Aorta (tissue), 5 donors: Measurements from ENCODE around the gene KRT73. TPM values are rescaled to one million over a fixed set of nuclear protein-coding genes. Genes with fewer than 3 reads are reported as not detected.

Experiments used
- ATAC-seq: fragments of 200-7000 bp; cut with Tn5 transposase; one replicate; pipeline ENCODE4 v1.9.1; 2022; ENCODE audit warnings: moderate library complexity; ENCODE audit not compliant: low FRiP score
- DNase-seq, 2 donors: peaks; one replicate each; pipeline ENCODE4 v3.0.0-alpha.2; 2020
- H3K27ac ChIP-seq, 2 donors: one replicate each; pipeline ENCODE4 v1.5.1; 2013; ENCODE audit warnings: low read length in 2 of 2, mild to moderate bottlenecking in 2 of 2, moderate library complexity in 2 of 2, control low read depth in 1 of 2, inconsistent platforms in 1 of 2, low read depth in 1 of 2
- H3K27me3 ChIP-seq, 2 donors: one replicate each; pipeline ENCODE4 v1.6.1; 2013; ENCODE audit warnings: control low read depth in 1 of 2, low read length in 1 of 2, mild to moderate bottlenecking in 1 of 2, moderate library complexity in 1 of 2; ENCODE audit not compliant: insufficient read depth in 2 of 2, control insufficient read depth in 1 of 2
- H3K36me3 ChIP-seq, 2 donors: one replicate each; pipeline ENCODE4 v1.6.1; 2013; ENCODE audit warnings: control low read depth in 1 of 2, low read length in 1 of 2, mild to moderate bottlenecking in 1 of 2; ENCODE audit not compliant: insufficient read depth in 2 of 2, control insufficient read depth in 1 of 2
- H3K4me1 ChIP-seq, 2 donors: one replicate each; pipeline ENCODE4 v1.6.1; 2013; ENCODE audit warnings: low read length in 2 of 2, control low read depth in 1 of 2, mild to moderate bottlenecking in 1 of 2, moderate library complexity in 1 of 2; ENCODE audit not compliant: insufficient read depth in 2 of 2, control insufficient read depth in 1 of 2
- H3K4me3 ChIP-seq, 2 donors: one replicate each; pipeline ENCODE4 v1.5.1; 2013; ENCODE audit warnings: low read length in 2 of 2, control low read depth in 1 of 2, mild to moderate bottlenecking in 1 of 2
- H3K9me3 ChIP-seq: one replicate; pipeline ENCODE4 v1.6.1; 2013; ENCODE audit warnings: mild to moderate bottlenecking, low read length; ENCODE audit not compliant: control insufficient read depth
- WGBS, 2 donors: extraction: QIAGEN DNeasy Blood & Tissue Kit; methylation state at CpG; one replicate each; pipeline ENCODE4 v1.1.7; 2013; 5-methylcytosine and 5-hydroxymethylcytosine counted together
- intact Hi-C, 2 donors: fragments of 100-400 bp; cut with DNase I; formaldehyde crosslinking; loops; one replicate each; pipeline versions ENCODE4 v1.14.2 to v1.15.0; 2022
- polyA plus RNA-seq, 2 donors: library from polyadenylated mRNA; stranded (reverse); fragments of 200-250 nt; gene quantifications; one replicate each; pipeline ENCODE4 v1.2.3, GENCODE V29; 2013
- total RNA-seq, 2 donors: library from RNA; stranded (reverse); fragmentation: NEBNext Ultra II Directional; extraction: Animal tissue kit (Norgen Biotek cat#: 25700); gene quantifications; one replicate each; pipeline ENCODE4 v1.2.1, GENCODE V29; 2021
- donor health status: healthy with polysubstance abuse.
- donor health status: Bipolar disorder and iron deficiency.
- donor health status: DM: no; HTN: no; CAD: no.
- donor health status: DM: no; HTN: no; CAD: no.
- donor health status: DM: yes; HTN: yes; CAD: no.

KRT73 gene
- total and polyA plus RNA-seq, 4 donors = not detected

- Histone ChIP-seq H3K36me3 (no peaks in the 10 kb centered on the region), H3K9me3 (no peaks in the 10 kb centered on the region), H3K4me1 (no peaks in the 10 kb centered on the region), H3K4me3 (no peak overlapping the region), H3K27me3 (no peaks in the 10 kb centered on the region), H3K27ac (no peak overlapping the region)
- no peak for ATAC-seq
- intact Hi-C loops = no loop called here
- peak in 1 of 2 donors; percentile 32 for DNase-seq
- 76 to 77% methylated on average over 8 of the region's 8 CpGs for WGBS, 2 donors
These were observed 9.3 kb downstream of the KRT73 start for GRCh38 chr12:52608826-52609630.

- DNase-seq = no peak
- WGBS, 2 donors = 69 to 72% methylated on average over 6 of the region's 6 CpGs
These were observed 10.2 kb downstream of the KRT73 start for GRCh38 chr12:52608161-52608560.

DNA sequence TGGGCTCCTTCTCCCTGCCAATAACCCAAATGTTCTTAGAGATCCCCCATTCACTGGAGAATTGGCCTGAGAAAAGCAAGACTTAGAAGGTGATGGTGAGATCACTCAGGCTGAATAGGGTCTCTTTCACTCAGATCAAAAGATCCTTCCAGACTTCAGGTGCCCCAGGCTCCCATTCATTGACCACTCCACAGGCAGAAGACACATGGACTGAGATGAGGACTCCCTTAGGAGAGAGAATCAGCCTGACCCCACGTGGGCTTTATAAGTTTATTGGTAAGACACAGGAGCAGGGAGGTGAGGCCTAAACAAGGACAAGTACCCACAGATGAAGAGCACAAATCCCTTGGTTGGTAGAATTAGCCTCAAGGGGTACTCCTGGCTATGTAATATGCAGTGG lies 11.0 kb downstream of the KRT73 start:
- Histone ChIP-seq H3K9me3 (no peaks in the 10 kb centered on the region), H3K36me3 (no peaks in the 10 kb centered on the region), H3K4me3 (no peak overlapping the region), H3K27me3 (no peaks in the 10 kb centered on the region), H3K4me1 (no peaks in the 10 kb centered on the region), H3K27ac (no peak overlapping the region)
- ATAC-seq (no peak), DNase-seq (no peak)
- intact Hi-C loops = no loop called here
- WGBS, 2 donors = 62 to 83% methylated on average over 1 of the region's 1 CpG

More at GRCh38 chr12:52608161-52608560, 10.2 kb downstream of the KRT73 start:
- H3K9me3 ChIP-seq = no peaks in the 10 kb centered on the region
- H3K4me1 ChIP-seq = no peaks in the 10 kb centered on the region
- intact Hi-C loops = no loop called here
- H3K4me3 ChIP-seq = no peak overlapping the region
- no peaks in the 10 kb centered on the region for H3K27me3 ChIP-seq
- ATAC-seq = no peak
- H3K36me3 ChIP-seq = no peaks in the 10 kb centered on the region
- no peak overlapping the region for H3K27ac ChIP-seq

DNA sequence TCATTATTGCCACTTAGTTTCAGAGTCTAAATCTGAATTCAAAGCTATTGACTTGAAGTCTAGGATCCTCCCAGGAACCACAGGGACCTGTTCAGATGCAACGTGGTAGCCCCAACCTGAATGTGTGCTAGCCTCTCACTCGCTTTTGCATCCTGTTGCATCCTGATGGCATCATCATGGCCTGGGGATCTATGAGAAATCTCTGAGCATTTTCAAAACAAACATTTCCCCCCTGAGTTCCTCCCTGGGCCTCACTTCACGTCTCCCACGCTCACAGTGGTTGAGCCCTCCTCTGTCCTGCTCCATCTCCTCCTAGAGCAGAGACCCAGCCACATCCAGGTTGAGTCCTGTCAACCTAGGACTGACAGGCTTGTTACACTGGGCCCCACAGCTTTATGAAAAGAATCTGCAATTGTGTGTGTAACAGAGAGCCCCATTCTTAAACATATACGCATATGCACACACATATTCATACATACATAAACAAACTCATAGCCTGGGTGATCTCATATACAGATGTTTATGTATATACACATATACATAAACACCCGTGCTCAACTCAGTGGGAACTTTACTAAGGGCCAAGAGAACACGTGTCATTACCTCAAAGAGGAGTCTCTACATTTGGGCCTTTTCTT lies 11.7 kb downstream of the KRT73 start:
- Histone ChIP-seq H3K9me3 (no peaks in the 10 kb centered on the region), H3K4me1 (no peaks in the 10 kb centered on the region), H3K36me3 (no peaks in the 10 kb centered on the region), H3K27me3 (no peaks in the 10 kb centered on the region), H3K27ac (no peak overlapping the region), H3K4me3 (no peak overlapping the region)
- DNase-seq (no peak), ATAC-seq (no peak)
- 84 to 88% methylated on average over 7 of the region's 7 CpGs for WGBS, 2 donors
- intact Hi-C loops = no loop called here

GRCh38 chr12:52606096-52606495 lies 12.3 kb downstream of the KRT73 start:
- Histone ChIP-seq H3K27ac (no peak overlapping the region), H3K9me3 (no peaks in the 10 kb centered on the region), H3K4me1 (no peaks in the 10 kb centered on the region), H3K36me3 (no peaks in the 10 kb centered on the region), H3K4me3 (no peak overlapping the region), H3K27me3 (no peaks in the 10 kb centered on the region)
- intact Hi-C loops = no loop called here
- no peak for DNase-seq
- no peak for ATAC-seq
- WGBS, 2 donors = 71 to 72% methylated on average over 3 of the region's 3 CpGs

GRCh38 chr12:52605542-52605941 lies 12.8 kb downstream of the KRT73 start:
- Histone ChIP-seq H3K9me3 (peaks cover 2% of the 10 kb centered on the region), H3K27ac (no peak overlapping the region), H3K4me3 (no peak overlapping the region), H3K4me1 (no peaks in the 10 kb centered on the region), H3K36me3 (no peaks in the 10 kb centered on the region), H3K27me3 (no peaks in the 10 kb centered on the region)
- WGBS, 2 donors = 65 to 76% methylated on average over 1 of the region's 1 CpG
- intact Hi-C loops = no loop called here
- no peak for ATAC-seq
- no peak for DNase-seq

GRCh38 chr12:52604859-52605258 lies 13.5 kb downstream of the KRT73 start:
- ATAC-seq (no peak), DNase-seq (no peak)
- H3K4me3 ChIP-seq = no peak overlapping the region
- H3K27me3 ChIP-seq = no peaks in the 10 kb centered on the region
- intact Hi-C loops = no loop called here
- H3K27ac ChIP-seq = no peak overlapping the region
- peaks cover 2% of the 10 kb centered on the region for H3K9me3 ChIP-seq
- no peaks in the 10 kb centered on the region for H3K4me1 ChIP-seq
- no peaks in the 10 kb centered on the region for H3K36me3 ChIP-seq

DNA sequence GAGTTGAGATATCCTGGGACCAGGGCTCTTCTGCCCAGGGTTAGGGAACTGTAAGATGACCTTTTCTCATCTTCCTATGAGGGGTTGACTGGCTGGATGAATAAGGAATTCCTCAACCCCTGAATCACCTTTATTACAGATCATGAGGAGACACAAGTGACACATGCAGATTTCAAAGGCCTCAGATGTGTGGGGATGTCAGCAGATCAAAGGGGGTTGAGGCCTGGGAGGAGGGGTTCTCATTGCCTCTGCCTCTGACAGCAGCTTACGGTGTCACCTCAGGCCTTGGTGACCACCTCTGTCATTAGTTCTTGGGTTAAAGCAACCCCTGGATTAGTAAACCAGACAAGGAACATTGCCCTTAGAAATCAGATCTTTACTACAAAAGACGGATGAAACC lies 15.0 kb downstream of the KRT73 start:
- no peaks in the 10 kb centered on the region for H3K27me3 ChIP-seq
- no peak overlapping the region for H3K27ac ChIP-seq
- intact Hi-C loops = no loop called here
- H3K4me1 ChIP-seq = no peaks in the 10 kb centered on the region
- WGBS, 2 donors = 89 to 95% methylated on average over 2 of the region's 2 CpGs
- no peaks in the 10 kb centered on the region for H3K36me3 ChIP-seq
- no peak for ATAC-seq
- DNase-seq = no peak
- H3K9me3 ChIP-seq = peaks cover 2% of the 10 kb centered on the region
- no peak overlapping the region for H3K4me3 ChIP-seq

- ATAC-seq = no peak
- H3K9me3 ChIP-seq = peaks cover 2% of the 10 kb centered on the region
- H3K27ac ChIP-seq = no peak overlapping the region
- intact Hi-C loops = no loop called here
- WGBS, 2 donors = 85 to 88% methylated on average over 5 of the region's 5 CpGs
- H3K27me3 ChIP-seq = no peaks in the 10 kb centered on the region
- H3K4me1 ChIP-seq = no peaks in the 10 kb centered on the region
- no peak for DNase-seq
- H3K4me3 ChIP-seq = no peak overlapping the region
- no peaks in the 10 kb centered on the region for H3K36me3 ChIP-seq
These were observed 15.8 kb downstream of the KRT73 start for GRCh38 chr12:52602552-52602951.
